ENCODE results near the gene NUTM2D. TPM values are rescaled to one million over a fixed set of nuclear protein-coding genes. Genes with fewer than 3 reads are reported as not detected.
"Not testable (repeated sequence)": the region's sequence is repeated elsewhere in the genome, so short reads cannot be mapped to it uniquely, and the experiment has no call there.

NUTM2D gene, protein sequence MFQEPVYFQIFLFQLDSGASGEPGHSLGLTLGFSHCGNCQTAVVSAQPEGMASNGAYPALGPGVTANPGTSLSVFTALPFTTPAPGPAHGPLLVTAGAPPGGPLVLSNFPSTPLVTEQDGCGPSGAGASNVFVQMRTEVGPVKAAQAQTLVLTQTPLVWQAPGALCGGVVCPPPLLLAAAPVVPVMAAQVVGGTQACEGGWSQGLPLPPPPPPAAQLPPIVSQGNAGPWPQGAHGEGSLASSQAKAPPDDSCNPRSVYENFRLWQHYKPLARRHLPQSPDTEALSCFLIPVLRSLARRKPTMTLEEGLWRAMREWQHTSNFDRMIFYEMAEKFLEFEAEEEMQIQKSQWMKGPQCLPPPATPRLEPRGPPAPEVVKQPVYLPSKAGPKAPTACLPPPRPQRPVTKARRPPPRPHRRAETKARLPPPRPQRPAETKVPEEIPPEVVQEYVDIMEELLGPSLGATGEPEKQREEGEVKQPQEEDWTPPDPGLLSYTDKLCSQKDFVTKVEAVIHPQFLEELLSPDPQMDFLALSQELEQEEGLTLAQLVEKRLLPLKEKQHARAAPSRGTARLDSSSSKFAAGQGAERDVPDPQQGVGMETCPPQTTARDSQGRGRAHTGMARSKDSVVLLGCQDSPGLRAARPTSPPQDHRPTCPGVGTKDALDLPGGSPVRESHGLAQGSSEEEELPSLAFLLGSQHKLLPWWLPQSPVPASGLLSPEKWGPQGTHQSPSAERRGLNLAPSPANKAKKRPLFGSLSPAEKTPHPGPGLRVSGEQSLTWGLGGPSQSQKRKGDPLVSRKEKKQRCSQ
- total RNA-seq, result 1 to 10 TPM; 1.8 to 7.0 (median 4.6) TPM

DNA sequence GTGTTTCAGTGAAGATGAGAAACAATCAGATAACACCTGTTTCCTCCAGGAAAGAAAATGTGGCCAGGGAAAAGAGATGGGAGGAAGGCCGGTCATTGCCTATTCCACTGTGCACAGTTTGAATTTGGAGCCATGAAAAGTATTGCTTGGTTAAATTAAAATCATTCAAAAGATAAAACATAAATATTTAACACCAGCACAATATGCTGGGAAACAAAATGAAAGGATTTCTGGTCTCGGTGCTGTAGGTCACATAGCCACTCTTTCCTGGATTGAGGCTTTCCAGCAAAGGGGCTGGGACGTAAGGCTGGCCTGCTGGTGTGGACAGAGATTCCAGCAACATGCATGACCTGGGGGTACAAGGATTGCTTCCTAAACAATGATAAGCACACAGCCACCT is at the start of gene NUTM2D:
TSS of gene NUTM2D (plus strand) at position 301 of the 400 bp plus-strand sequence. CDS start 522 bp downstream, outside the sequence.
- H3K9me3 ChIP-seq; H3K36me3 ChIP-seq; H3K27me3 ChIP-seq; H3K4me3 ChIP-seq (replicated peaks in 1 of 3); intact Hi-C loops (cut with DNase I); H3K4me1 ChIP-seq; DNase-seq; H3K27ac ChIP-seq: not testable (repeated sequence)
- WGBS, 2 donors, result no CpG with 5 or more reads among the region's 3 CpGs

GRCh38 chr10:87308702-87309101 is 48.8 kb upstream of the NUTM2D start:
- 80 to 88% methylated on average over 1 of the region's 1 CpG for WGBS, 2 donors
- H3K4me1 ChIP-seq; H3K36me3 ChIP-seq; H3K9me3 ChIP-seq; H3K27me3 ChIP-seq; H3K4me3 ChIP-seq (replicated peaks in 1 of 3); DNase-seq; H3K27ac ChIP-seq; intact Hi-C loops (cut with DNase I): not testable (repeated sequence)

- H3K36me3 ChIP-seq; H3K27me3 ChIP-seq; H3K4me1 ChIP-seq; intact Hi-C loops (cut with DNase I); H3K9me3 ChIP-seq; DNase-seq; H3K27ac ChIP-seq; H3K4me3 ChIP-seq (replicated peaks in 1 of 3): not testable (repeated sequence)
Observed at GRCh38 chr10:87309657-87310056, 47.9 kb upstream of the NUTM2D start.

DNA sequence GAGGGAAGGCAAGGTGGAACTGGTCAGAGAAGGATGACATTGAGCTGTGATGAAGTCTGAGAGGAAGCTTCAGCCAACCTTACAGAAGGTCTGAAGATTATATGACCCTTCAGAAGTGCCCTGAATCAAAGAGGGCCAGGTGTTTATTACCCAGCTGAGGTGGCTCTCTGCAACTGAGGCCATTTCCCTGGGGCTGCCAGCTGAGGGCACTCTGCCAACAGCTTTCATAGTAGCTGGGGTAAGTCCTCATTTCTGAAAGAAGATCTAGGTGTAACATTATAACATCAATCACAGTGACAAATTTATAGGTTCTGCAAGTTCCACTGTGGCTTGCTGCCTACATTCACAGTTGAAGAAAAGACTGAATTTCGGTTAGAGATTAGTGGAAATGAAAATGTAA is 46.0 kb upstream of the NUTM2D start:
- DNase-seq; H3K27ac ChIP-seq; H3K4me1 ChIP-seq; H3K4me3 ChIP-seq (replicated peaks in 1 of 3); H3K36me3 ChIP-seq; H3K9me3 ChIP-seq; H3K27me3 ChIP-seq; intact Hi-C loops (cut with DNase I): not testable (repeated sequence)
- WGBS, 2 donors, result 86 to 93% methylated on average over 1 of the region's 1 CpG

GRCh38 chr10:87313649-87314359 is 43.7 kb upstream of the NUTM2D start:
- H3K4me3 ChIP-seq (replicated peaks in 1 of 3); H3K36me3 ChIP-seq; H3K4me1 ChIP-seq; H3K9me3 ChIP-seq; intact Hi-C loops (cut with DNase I); H3K27me3 ChIP-seq; DNase-seq: not testable (repeated sequence)
- H3K27ac ChIP-seq, result peak overlapping the region in 2 of 3 donors; percentile 24 to 33
- 24 to 29% methylated on average over 3 of the region's 3 CpGs for WGBS, 2 donors

DNA sequence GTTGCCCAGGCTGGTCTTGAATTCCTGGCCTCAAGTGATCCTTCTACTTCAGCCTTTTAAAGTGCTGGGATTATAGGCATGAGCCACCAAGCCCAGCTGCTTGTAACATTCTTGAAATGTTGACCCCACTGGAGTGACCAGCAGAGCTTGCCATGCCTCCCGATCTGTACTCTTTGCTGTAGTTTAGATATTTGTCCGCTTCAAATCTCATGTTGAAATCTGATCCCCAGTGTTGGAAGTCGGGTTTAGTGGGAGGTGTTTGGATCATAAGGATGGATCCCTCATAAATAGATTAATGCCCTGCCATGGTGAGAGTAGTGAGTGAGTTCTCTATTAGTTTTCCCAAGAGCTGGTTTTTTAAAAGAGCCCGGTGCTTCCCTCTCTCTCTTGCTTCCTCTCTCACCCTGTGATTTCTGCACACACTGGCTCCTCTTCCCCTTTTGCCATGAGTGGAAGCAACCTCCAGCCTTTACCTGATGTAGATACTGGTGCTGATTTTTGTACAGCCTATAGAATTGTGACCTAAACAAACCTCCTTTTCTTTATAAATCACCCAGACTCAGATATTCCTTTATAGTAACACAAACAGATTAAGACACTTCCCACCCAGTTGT is 43.1 kb upstream of the NUTM2D start:
- H3K4me3 ChIP-seq (replicated peaks in 1 of 3); H3K27me3 ChIP-seq; H3K36me3 ChIP-seq; H3K4me1 ChIP-seq; H3K9me3 ChIP-seq; intact Hi-C loops (cut with DNase I): not testable (repeated sequence)
- WGBS, 2 donors, result 29 to 35% methylated on average over 1 to 3 of the region's 4 CpGs
- H3K27ac ChIP-seq, result peak overlapping the region; percentile 15 to 50 (median 30)
- peak; percentile 76 to 80 for DNase-seq

- 81 to 91% methylated on average over 1 of the region's 1 CpG for WGBS, 2 donors
- H3K27ac ChIP-seq; H3K27me3 ChIP-seq; H3K4me1 ChIP-seq; H3K9me3 ChIP-seq; H3K36me3 ChIP-seq; H3K4me3 ChIP-seq (replicated peaks in 1 of 3); DNase-seq; intact Hi-C loops (cut with DNase I): not testable (repeated sequence)
- TF ChIP-seq CTCF (IDR thresholded peaks at IDR 0.05), result peak in 1 of 6 experiments; percentile 11
Observed at GRCh38 chr10:87321505-87321904, 36.0 kb upstream of the NUTM2D start.

GRCh38 chr10:87324559-87324958 is 33.0 kb upstream of the NUTM2D start:
- intact Hi-C loops (cut with DNase I); H3K27ac ChIP-seq; DNase-seq; H3K4me1 ChIP-seq; H3K9me3 ChIP-seq; H3K4me3 ChIP-seq (replicated peaks in 1 of 3); H3K27me3 ChIP-seq; H3K36me3 ChIP-seq: not testable (repeated sequence)
- WGBS, 2 donors, result 99 to 100% methylated on average over 5 of the region's 5 CpGs

DNA sequence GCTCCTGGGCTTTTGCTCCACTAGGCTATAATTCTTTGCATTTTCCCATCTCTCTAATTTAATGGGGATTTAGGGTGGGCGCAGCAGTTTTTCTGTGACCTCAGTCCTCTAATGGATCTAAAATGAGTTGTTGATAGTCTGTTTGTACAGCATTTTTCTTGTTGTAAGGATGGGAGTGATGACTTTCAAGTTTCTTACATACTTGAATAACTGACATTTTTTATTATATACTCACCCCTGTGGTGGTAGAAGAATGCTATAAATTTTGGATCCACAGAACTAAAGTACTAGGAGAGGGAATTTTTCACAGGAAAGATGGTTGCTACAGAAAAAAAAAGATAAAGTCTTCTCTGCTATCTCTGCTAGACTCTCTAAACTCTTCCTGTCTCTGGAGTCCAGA is 29.6 kb upstream of the NUTM2D start:
- H3K27me3 ChIP-seq; H3K9me3 ChIP-seq; intact Hi-C loops (cut with DNase I); H3K36me3 ChIP-seq; H3K4me3 ChIP-seq (replicated peaks in 1 of 3); H3K27ac ChIP-seq; H3K4me1 ChIP-seq; DNase-seq: not testable (repeated sequence)
- 98 to 100% methylated on average over 1 of the region's 1 CpG for WGBS, 2 donors

DNA sequence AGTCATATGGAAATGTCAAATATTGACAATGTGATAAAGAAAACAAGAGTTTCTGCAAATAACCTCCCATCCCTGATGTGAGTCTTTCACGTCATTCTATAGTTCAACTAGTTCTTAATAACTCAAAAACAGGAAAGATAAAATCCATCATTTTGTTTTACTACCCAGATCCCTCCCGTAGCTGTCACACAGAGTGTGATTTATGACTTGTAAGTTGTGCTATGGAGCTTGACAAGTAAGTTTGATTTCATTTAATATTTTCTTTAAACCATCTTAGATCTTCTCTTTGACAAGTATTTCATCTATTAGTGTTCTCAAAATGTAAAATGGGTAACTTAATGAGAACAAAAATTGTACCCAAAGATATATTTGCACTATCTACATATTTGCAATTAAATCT is 28.4 kb upstream of the NUTM2D start:
- H3K36me3 ChIP-seq; DNase-seq; H3K4me3 ChIP-seq (replicated peaks in 1 of 3); H3K9me3 ChIP-seq; H3K27ac ChIP-seq; H3K27me3 ChIP-seq; H3K4me1 ChIP-seq; intact Hi-C loops (cut with DNase I): not testable (repeated sequence)
- 89 to 93% methylated on average over 2 of the region's 2 CpGs for WGBS, 2 donors

- 96 to 97% methylated on average over 1 of the region's 1 CpG for WGBS, 2 donors
- H3K27me3 ChIP-seq; H3K27ac ChIP-seq; H3K4me3 ChIP-seq (replicated peaks in 1 of 3); DNase-seq; H3K36me3 ChIP-seq; H3K9me3 ChIP-seq; intact Hi-C loops (cut with DNase I); H3K4me1 ChIP-seq: not testable (repeated sequence)
Observed at GRCh38 chr10:87332687-87333086, 24.9 kb upstream of the NUTM2D start.

All from thyroid gland (tissue), 4 donors.